HCT116 (cell line): ENCODE measurements around the gene DHRS4. TPM values are rescaled to one million over a fixed set of nuclear protein-coding genes. Genes with fewer than 3 reads are reported as not detected.

Source experiments
- ATAC-seq: fragments of 200-7000 bp; cut with Tn5 transposase; 2 replicates; pipeline ENCODE4 v1.9.1; 2020; ENCODE audit warnings: mild to moderate bottlenecking, moderate library complexity
- BruUV-seq: library from RNA; stranded (reverse); fragments of 400-500 nt; replicated peaks from 2 replicates; lab custom pipeline; 2021; lab: Mats Ljungman, UMichigan
- CTCF ChIA-PET: fragments of 300-600 bp; sonication (Branson Sonifier 250); formaldehyde crosslinking; loops from one replicate; lab custom pipeline; 2021; ENCODE audit warnings: antibody characterized with exemption; lab: Charles Lee
- POLR2A ChIA-PET: fragments of 300-600, 350-600 bp; sonication (Branson Sonifier 250); formaldehyde crosslinking; loops from one replicate; lab custom pipeline; 2021; ENCODE audit warnings: antibody characterized with exemption; lab: Charles Lee
- RAD21 ChIA-PET, 2 experiments: fragments of 300-600 bp; sonication (Branson Sonifier 250); formaldehyde crosslinking; loops; one replicate each; lab custom pipeline; 2023; ENCODE audit warnings: low total read pairs in 2 of 2; ENCODE audit not compliant: uncharacterized antibody in 2 of 2, unreplicated experiment in 2 of 2, low non-redundant PET in 1 of 2; lab: Charles Lee
- DNase-seq: peaks from one replicate; pipeline ENCODE4 v3.0.0-alpha.2; 2010; ENCODE audit warnings: low read depth, low spot score
- H2AFZ ChIP-seq: fragments of 200-600 bp; shearing (Covaris generic), sonication (generic); 2 replicates; pipeline ENCODE4 v1.6.1; 2017; ENCODE audit warnings: low read depth, mixed run types, mixed read lengths, antibody characterized with exemption, low read length; ENCODE audit not compliant: poor library complexity, severe bottlenecking
- H3K27ac ChIP-seq: 2 replicates; pipeline ENCODE4 v1.5.1; 2012; ENCODE audit warnings: low read depth, low read length
- H3K27me3 ChIP-seq: fragments of 200-600 bp; sonication (generic); 2 replicates; pipeline ENCODE4 v1.6.1; 2016; ENCODE audit warnings: mixed run types, low read length, mixed read lengths; ENCODE audit not compliant: insufficient read depth
- H3K36me3 ChIP-seq, 2 experiments: fragments of 200-500 bp in 1 of 2; fragments of 200-600 bp in 1 of 2; sonication (Bioruptor generic) in 1 of 2; sonication (generic) in 1 of 2; 2 replicates each; pipeline versions ENCODE4 v1.5.1 to v1.6.1; 2014 to 2016; ENCODE audit warnings: low read length in 2 of 2, inconsistent platforms in 1 of 2, mixed read lengths in 1 of 2, mixed run types in 1 of 2; ENCODE audit not compliant: insufficient read depth in 2 of 2, control insufficient read depth in 1 of 2
- H3K4me1 ChIP-seq, 2 experiments: fragments of 200-600 bp in 1 of 2; sonication (generic) in 1 of 2; 2 replicates each; pipeline versions ENCODE4 v1.5.1 to v1.6.1; 2012 to 2017; ENCODE audit warnings: low read length in 2 of 2, inconsistent platforms in 1 of 2, mild to moderate bottlenecking in 1 of 2, mixed read lengths in 1 of 2, mixed run types in 1 of 2, moderate library complexity in 1 of 2; ENCODE audit not compliant: insufficient read depth in 2 of 2, control insufficient read depth in 1 of 2
- H3K4me2 ChIP-seq: fragments of 200-600 bp; sonication (generic); 2 replicates; pipeline ENCODE4 v1.6.1; 2017; ENCODE audit warnings: mixed run types, low read length, mixed read lengths
- H3K4me3 ChIP-seq, 2 experiments: fragments of 200-600 bp in 1 of 2; sonication (generic) in 1 of 2; replicated peaks in 1 of 2; 2 replicates each; pipeline ENCODE4 v1.5.1; 2011 to 2016; ENCODE audit warnings: low read length in 2 of 2, control low read depth in 1 of 2, low read depth in 1 of 2, mild to moderate bottlenecking in 1 of 2, mixed read lengths in 1 of 2, mixed run types in 1 of 2
- H3K79me2 ChIP-seq: fragments of 200-600 bp; sonication (generic); 2 replicates; pipeline ENCODE4 v1.6.1; 2017; ENCODE audit warnings: mild to moderate bottlenecking, mixed run types, low read length, moderate library complexity, mixed read lengths; ENCODE audit not compliant: insufficient read depth
- H3K9ac ChIP-seq: fragments of 200-600 bp; sonication (generic); 2 replicates; pipeline ENCODE4 v1.6.1; 2016; ENCODE audit warnings: low read length, mixed read lengths
- H3K9me2 ChIP-seq: fragments of 200-600 bp; sonication (generic), shearing (Covaris generic); 2 replicates; pipeline ENCODE4 v1.6.1; 2017; ENCODE audit warnings: mixed run types, mild to moderate bottlenecking, moderate library complexity; ENCODE audit not compliant: insufficient read depth
- H3K9me3 ChIP-seq, 2 experiments: fragments of 200-500 bp in 1 of 2; fragments of 200-600 bp in 1 of 2; sonication (Bioruptor generic) in 1 of 2; sonication (generic) in 1 of 2; 2 replicates each; pipeline ENCODE4 v1.6.1; 2014 to 2017; ENCODE audit warnings: low read length in 2 of 2, mixed read lengths in 2 of 2, inconsistent platforms in 1 of 2, low read depth in 1 of 2, mild to moderate bottlenecking in 1 of 2, mixed run types in 1 of 2, moderate library complexity in 1 of 2; ENCODE audit not compliant: control insufficient read depth in 1 of 2, insufficient read depth in 1 of 2
- H4K20me1 ChIP-seq: fragments of 200-600 bp; sonication (generic), shearing (Covaris generic); 2 replicates; pipeline ENCODE4 v1.6.1; 2017; ENCODE audit warnings: mixed run types, mild to moderate bottlenecking, moderate library complexity; ENCODE audit not compliant: insufficient read depth
- ATF3 ChIP-seq: IDR thresholded peaks from 2 replicates; pipeline ENCODE4 v1.6.1; 2012
- CBX3 ChIP-seq: IDR thresholded peaks from 2 replicates; pipeline ENCODE4 v1.6.1; 2012; ENCODE audit warnings: low read depth
- EGR1 ChIP-seq: IDR thresholded peaks from 2 replicates; pipeline ENCODE4 v1.6.1; 2012; ENCODE audit warnings: low read depth
- FOSL1 ChIP-seq: IDR thresholded peaks from 2 replicates; pipeline ENCODE4 v1.6.1; 2012; ENCODE audit warnings: low read depth
- JUND ChIP-seq: IDR thresholded peaks from 2 replicates; pipeline ENCODE4 v1.6.1; 2012
- POLR2A ChIP-seq: IDR thresholded peaks from 2 replicates; pipeline ENCODE4 v1.7.0; 2011; ENCODE audit warnings: borderline replicate concordance; ENCODE audit not compliant: insufficient read depth, insufficient read length; ENCODE audit errors: extremely low read depth
- POLR2AphosphoS5 ChIP-seq: IDR thresholded peaks from 2 replicates; pipeline ENCODE4 v1.6.1; 2011; ENCODE audit warnings: mild to moderate bottlenecking, low read depth, low read length, moderate library complexity
- RAD21 ChIP-seq: IDR thresholded peaks from 2 replicates; pipeline ENCODE4 v1.6.1; 2012; ENCODE audit warnings: low read depth, mild to moderate bottlenecking
- REST ChIP-seq: IDR thresholded peaks from 2 replicates; pipeline ENCODE4 v1.6.1; 2012; ENCODE audit warnings: low read depth
- SRF ChIP-seq: IDR thresholded peaks from 2 replicates; pipeline ENCODE4 v1.6.1; 2012; ENCODE audit warnings: low read depth
- ZBTB33 ChIP-seq: IDR thresholded peaks from 2 replicates; pipeline ENCODE4 v1.6.1; 2011; ENCODE audit warnings: mild to moderate bottlenecking, low read length, moderate library complexity; ENCODE audit not compliant: insufficient replicate concordance; ENCODE audit errors: extremely low read depth
- intact Hi-C: fragments of 100-400 bp; cut with micrococcal nuclease; formaldehyde crosslinking; loops from 2 replicates; pipeline ENCODE4 v1.10.0; 2022
- total RNA-seq: library from RNA; stranded (reverse); gene quantifications from one replicate; pipeline ENCODE4 v1.2.1, GENCODE V29; 2021; ENCODE audit not compliant: unreplicated experiment

Gene DHRS4
- total RNA-seq, 1 experiment from 2014 or later = 21.8 TPM

- intact Hi-C loops = no loop called here
- ChIA-PET CTCF (no interaction called here), RAD21 (no interaction called here), POLR2A (no interaction called here)
- Histone ChIP-seq H3K9ac (no peak overlapping the region), H3K9me3 (no peaks in the 10 kb centered on the region; a peak in 2 of 4 replicates), H3K27me3 (no peaks in the 10 kb centered on the region), H3K4me3 (no peak overlapping the region), H3K4me2 (peak overlapping the region; percentile 44; the same call in 1 of the 2 replicates), H3K4me1 (peaks cover 4 to 7% of the 10 kb centered on the region in 2 experiments; a peak in 2 of 4 replicates), H2AFZ (no peak overlapping the region), H4K20me1 (no peaks in the 10 kb centered on the region), H3K36me3 (no peaks in the 10 kb centered on the region), H3K9me2 (no peaks in the 10 kb centered on the region), H3K79me2 (no peaks in the 10 kb centered on the region), H3K27ac (no peak overlapping the region)
- no TSS peak for BruUV-seq
- ATAC-seq (no peak), DNase-seq (no peak)
- no peak for TF ChIP-seq EGR1
- no peak for TF ChIP-seq RAD21
- TF ChIP-seq ZBTB33 = no peak
- TF ChIP-seq SRF = no peak
- TF ChIP-seq FOSL1 = no peak
Measured at GRCh38 chr14:23915559-23915958, 38.0 kb upstream of the DHRS4 start.

- POLR2A ChIA-PET = no interaction called here
- Histone ChIP-seq H2AFZ (no peak overlapping the region), H4K20me1 (no peaks in the 10 kb centered on the region), H3K9ac (no peak overlapping the region), H3K9me2 (no peaks in the 10 kb centered on the region), H3K4me3 (no peak overlapping the region), H3K79me2 (no peaks in the 10 kb centered on the region), H3K4me1 (peaks cover 4 to 7% of the 10 kb centered on the region in 2 experiments; a peak in 2 of 4 replicates), H3K27me3 (no peaks in the 10 kb centered on the region), H3K36me3 (no peaks in the 10 kb centered on the region), H3K4me2 (peak overlapping the region; percentile 44; the same call in 1 of the 2 replicates), H3K9me3 (no peaks in the 10 kb centered on the region; a peak in 2 of 4 replicates), H3K27ac (no peak overlapping the region)
- BruUV-seq = no TSS peak
- intact Hi-C loops = no loop called here
- no peak for ATAC-seq
- DNase-seq = no peak
- RAD21 ChIA-PET = no interaction called here
- CTCF ChIA-PET = no interaction called here
- TF ChIP-seq POLR2AphosphoS5 = no peak
- TF ChIP-seq REST = no peak
- no peak for TF ChIP-seq ATF3
- TF ChIP-seq JUND = no peak
- TF ChIP-seq ZBTB33 = no peak
- TF ChIP-seq POLR2A = no peak
- no peak for TF ChIP-seq CBX3
Measured at GRCh38 chr14:23916004-23916403, 37.6 kb upstream of the DHRS4 start.
